GM18870 (cell line): ENCODE results near the gene IRX2.

Experiments used
- ATAC-seq: cut with Tn5 transposase; IDR thresholded peaks from one replicate; pipeline ENCODE4 v1.9.1; 2021; ENCODE audit warnings: moderate library complexity; ENCODE audit not compliant: unreplicated experiment

Gene IRX2

GRCh38 chr5:2751592-2752021 is at the start of gene IRX2:
Gene IRX2 (minus strand): TSS chr5:2751677. CDS start chr5:2751413, 264 bp downstream.
- ATAC-seq: no peak

DNA sequence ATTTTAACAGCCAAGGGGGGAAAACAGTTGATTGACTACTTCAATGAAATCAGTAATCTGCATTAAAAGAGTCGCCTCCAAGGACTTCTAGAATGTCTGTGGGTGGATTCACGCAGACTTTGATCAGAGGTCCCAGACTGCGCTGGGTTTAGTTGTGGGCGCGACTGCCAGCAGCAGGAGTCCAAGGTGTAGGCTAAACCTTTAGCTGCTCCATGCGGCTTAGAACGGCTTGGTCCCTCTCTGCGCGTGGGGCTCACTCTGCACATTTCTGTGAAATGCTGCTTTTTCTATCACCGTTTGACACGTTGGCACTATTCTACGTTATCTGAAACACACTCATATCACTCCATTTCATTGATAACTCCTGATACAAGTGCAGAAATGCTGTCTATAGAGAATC is 48.6 kb upstream of the IRX2 start:
- ATAC-seq: no peak

- no peak for ATAC-seq
Observed at GRCh38 chr5:2797981-2798380, 46.5 kb upstream of the IRX2 start.

DNA sequence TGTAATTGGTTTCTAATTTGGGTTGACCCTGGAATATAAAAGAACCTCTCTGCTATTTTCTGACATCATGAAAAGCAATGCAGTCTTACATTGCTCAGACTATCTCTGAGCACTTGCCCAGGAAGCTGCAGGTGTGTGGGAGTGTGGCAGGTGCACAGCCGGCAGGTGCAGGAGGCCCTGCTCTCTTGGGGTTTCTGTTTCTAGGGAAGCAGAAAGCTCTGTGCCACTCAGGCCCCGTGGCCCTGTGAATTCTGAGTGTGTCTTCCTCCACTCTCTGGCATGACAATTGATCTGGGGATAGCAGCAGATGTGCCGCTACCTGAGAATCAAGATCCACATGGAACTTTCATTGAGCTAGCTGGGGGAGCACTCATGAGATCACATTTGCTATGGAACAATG is 45.7 kb upstream of the IRX2 start:
- ATAC-seq: no peak

DNA sequence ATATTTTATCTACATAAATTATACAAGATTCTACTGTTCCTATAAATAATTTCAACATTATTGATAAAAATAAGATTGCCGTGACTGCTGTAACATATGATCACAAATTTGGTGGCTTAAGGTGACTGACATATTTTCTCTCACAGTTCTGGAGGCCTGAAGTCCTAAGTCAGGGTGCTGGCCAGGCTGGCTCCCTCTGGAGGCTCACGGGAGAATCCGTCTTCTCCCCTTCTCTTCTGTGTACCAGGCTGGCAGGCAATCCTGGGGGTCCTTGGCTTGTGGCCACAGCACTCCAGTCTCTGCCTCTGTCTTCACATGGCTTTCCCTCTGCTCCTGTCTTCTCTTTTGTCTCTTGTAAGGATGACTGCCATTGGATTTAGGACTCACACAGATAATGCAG is 31.7 kb upstream of the IRX2 start:
- ATAC-seq: no peak

DNA sequence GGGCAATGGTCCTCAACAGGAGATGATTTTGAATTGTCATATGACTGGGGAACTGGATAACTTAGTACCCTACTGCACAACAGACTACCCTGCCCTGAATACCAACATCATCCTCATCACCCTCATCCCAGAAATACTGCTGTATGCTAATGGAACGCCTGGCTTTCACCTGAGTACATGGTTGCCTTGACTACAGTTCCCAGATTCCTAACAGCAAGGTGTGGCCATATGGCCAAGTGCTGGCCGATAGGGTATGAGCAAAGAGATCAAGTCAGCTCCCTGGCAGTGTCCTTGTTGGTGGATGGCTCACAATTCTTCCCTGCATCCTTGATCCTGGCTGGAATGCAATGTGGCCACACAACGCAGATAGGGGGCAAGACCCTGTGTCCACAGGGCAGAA is 31.2 kb upstream of the IRX2 start:
- ATAC-seq: no peak

DNA sequence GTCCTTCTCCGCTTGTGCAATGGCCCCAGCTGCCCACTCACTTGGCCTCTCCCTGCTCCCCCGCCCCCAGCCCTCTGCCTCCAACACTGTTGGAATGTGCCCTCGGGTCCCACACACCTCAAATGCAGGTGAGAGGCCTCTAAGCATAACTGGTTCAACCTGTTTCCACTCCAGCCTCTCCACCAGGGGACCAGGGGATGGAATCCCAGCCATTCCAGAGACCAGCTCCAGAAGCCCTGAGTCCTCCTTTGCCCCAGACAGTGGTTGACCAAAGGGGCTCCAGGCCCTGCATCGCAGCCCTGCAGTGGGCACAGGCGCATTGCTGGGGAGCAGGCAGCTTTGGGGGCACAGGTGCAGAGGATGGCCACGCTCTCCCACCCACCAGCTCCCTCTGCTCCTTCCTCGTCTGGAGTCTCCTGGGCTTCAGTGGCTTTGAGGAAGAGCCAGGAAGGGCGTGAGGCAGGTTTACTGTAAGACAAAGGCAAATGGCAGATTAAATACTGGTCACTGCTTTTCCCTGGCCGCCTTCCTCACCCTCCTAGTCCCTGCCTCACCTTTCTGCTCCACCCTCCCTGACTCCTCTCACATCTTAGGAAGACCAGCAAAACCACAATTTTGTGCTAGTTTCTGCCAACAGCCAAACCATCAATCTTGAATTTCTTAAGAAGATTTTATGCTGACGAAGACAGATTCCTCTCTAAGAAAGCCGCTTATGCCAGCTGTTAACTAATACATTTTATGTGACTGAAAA is 29.1 kb upstream of the IRX2 start:
- no peak for ATAC-seq

DNA sequence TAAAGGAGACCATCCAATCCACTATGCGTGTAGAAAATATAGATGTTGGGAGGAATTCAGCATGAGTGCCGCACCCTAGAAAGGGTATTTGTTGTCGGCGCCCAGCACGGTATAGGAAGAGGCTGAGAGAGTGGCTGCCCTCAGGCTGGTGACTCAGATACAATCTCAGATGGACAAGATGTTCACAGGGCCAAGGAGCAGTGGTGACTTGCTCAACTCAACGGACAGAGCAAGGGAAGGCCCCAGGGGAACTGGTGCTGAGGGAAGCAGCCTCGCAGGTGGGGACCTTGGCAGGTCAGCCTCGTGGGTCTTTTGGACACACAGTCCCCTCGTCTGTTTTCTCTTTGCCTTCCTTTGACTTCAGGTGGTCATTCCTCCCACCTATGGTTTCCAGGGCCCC is 28.0 kb upstream of the IRX2 start:
- no peak for ATAC-seq

- ATAC-seq: no peak
Observed at GRCh38 chr5:2776337-2777302, 25.1 kb upstream of the IRX2 start.

GRCh38 chr5:2773327-2773726 is 21.9 kb upstream of the IRX2 start:
- ATAC-seq: no peak

DNA sequence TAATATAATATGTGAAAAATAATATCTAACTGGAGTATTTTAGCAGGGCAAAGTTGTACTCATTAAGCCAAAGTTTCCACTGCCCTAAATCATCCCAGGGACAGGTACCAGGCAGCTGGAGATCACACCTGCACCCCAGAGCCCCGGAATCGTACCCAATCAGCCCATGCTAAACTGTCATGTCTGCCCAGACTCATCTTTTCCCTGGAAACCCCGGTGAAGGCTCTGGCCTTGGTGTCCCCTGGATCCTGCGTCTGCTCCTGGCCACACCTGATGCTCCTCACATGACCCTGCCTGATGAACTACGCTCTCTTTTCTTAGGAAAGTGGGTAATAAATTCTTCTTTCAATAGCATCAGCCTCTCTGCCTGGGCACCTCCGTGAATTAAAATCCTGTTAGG is 15.6 kb upstream of the IRX2 start:
- no peak for ATAC-seq

GRCh38 chr5:2764581-2764980 is 13.1 kb upstream of the IRX2 start:
- ATAC-seq: no peak

DNA sequence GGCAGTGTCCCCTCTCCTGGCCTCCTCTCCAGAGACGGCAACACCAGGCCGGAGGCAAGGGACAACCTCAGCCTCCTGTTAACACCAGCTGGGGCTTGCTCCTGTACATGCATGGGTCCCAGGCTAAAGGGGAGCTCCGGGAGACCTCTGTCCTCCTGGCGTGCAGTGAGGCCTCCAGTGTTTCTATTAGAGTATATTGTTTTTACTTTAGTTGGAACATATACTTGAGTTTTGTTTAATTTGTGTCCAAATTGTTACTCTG is 12.0 kb upstream of the IRX2 start:
- no peak for ATAC-seq

DNA sequence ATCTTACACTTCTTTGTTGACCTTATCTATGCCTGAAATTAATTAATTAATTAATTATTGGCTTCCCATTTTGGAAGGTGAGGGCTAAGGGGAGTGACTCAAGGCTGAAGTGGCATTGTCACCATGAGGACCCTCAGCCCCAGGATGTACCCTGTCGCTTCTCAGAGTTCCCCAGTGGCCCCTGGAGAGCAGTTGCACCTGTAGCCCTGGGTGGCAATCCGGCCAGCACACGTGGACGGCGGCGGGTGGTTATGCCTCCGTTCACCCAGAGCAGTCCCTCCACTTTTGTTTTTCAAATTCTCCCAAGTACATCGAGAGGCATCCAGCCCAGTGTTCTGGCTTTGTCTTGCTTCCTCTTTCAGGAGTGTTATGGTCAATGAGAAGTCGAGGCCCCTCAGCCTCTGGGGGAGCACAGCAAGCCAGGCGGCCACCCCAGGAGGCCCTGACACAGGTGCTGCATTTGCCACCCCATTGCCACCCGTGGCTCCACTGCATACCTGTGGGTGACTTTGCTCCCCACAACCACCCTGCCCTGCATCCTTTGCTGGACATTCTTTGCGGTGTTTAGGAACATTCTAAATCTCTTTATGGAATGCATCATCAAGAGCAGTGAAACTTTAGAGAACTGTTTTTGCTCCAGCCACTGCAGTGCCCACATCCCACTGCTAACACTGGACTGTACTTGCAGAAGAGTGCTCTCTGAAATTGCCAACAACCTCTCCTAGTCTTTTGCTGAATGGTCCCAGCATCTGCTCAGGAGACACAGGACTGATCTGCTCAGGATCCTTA is 11.5 kb upstream of the IRX2 start:
- ATAC-seq: no peak

DNA sequence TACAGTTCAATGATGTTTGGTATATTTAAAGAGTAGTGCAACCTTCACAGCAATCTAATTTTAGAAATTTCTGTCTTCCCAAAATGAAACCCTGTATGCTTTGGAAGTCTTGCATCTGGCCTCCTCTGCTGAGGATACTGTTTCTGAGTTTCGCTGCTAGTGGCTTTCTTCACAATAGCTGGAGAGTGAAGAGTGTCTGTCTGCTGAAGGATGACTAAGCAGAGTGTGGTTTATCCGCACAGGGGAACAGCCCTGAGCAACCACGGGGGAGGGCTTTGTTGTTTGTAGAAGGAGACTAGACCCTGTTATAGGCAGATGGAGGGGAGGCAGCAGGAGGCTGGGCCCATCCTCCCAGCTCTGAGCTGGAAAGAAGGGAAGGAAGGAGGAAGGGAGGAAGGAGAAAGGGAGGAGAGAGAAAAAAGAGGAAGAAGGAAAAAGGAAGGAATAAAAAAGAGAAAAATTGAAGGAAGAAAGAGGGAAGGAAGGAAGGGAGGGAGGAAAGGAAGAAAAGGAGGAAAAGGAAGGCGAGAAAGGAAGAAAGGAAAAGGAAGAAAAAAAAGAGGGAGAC is 10.5 kb upstream of the IRX2 start:
- ATAC-seq: no peak

DNA sequence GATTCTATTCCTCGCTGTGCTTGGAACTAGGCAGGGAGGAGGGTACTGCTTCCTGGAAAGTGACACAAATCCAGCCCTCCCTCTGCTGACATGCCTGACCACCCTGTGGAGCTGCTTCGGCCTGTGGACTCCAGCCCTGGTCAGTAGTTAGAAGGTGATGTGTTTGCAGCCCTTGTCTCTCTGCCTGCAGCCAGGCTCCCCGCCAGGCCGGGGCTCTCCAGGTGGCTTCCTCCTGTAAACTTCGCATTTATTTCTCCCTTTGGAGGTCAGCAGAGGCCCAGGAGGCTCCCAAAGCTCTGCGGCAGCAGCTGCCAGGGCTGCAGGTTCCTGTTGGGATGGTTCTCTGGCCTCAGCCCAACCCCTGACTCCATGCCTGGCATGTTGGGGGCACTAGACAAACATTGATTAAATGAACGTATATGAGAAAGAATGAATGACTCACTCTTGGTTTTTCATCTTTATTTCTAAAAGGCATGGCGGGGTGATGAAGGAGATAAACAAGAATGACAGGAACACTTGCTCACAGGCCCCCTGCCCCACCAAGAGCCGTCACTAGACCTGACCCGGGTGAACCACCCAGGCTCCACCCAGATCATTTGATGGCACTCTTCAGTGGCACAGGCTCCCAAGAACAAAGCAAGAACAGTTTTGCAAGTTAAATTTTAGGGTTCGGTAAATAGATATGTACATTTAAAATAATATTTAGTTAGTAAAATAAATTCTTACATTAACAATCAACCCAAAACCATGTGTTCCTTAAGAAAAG is 8.4 kb upstream of the IRX2 start:
- no peak for ATAC-seq

DNA sequence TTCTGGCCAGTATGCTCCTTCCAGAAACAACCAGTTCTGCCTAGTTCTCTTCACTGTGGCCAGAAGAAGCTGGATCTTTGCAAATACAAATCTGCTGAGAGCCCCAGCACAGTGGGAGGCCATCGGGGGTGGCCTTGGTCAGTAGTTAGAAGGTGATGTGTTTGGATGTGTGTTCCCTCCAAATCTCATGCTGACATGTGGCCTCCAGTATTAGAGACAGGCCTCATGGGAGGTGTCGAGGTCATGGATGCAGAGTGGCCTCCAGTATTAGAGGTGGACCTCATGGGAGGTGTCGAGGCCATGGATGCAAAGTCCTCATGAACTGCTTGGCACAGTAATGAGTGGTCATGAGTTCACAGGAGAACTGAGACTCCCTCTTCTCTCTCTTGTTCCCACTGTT is 7.6 kb upstream of the IRX2 start:
- no peak for ATAC-seq

DNA sequence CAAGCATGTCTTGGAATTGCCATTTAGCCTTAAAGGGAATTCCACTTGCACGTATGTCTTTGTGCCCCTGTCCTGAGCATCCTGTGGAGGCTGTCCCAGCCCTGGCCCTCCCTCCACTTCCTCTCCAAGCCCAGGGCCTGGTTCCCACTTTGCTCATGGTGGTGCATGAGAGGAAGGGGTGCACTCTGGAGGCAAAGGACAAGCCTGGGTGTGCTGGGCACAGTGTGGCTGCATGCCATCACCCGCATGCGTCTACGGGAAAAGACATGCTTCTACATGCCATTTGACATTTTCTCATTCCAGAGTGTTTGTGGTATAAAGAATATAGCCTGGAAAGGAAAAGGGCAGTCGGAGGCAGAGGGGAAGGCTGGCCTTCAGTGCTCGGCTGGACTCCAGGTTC is 7.2 kb upstream of the IRX2 start:
- no peak for ATAC-seq

GRCh38 chr5:2757563-2758351 is 6.3 kb upstream of the IRX2 start:
- ATAC-seq: no peak
